Measurements from ENCODE around the gene HTATSF1. TPM values are rescaled to one million over a fixed set of nuclear protein-coding genes. Genes with fewer than 3 reads are reported as not detected.
A peak's percentile ranks its signal among the peaks of the same experiment; 100 is the strongest.

Gene HTATSF1
- total and polyA plus RNA-seq, 9 of the 15 experiments (the other 6 are each of a cell fraction or from before 2014, with no cell fraction given): 2.6 to 87.7 (median 42.2) TPM

DNA sequence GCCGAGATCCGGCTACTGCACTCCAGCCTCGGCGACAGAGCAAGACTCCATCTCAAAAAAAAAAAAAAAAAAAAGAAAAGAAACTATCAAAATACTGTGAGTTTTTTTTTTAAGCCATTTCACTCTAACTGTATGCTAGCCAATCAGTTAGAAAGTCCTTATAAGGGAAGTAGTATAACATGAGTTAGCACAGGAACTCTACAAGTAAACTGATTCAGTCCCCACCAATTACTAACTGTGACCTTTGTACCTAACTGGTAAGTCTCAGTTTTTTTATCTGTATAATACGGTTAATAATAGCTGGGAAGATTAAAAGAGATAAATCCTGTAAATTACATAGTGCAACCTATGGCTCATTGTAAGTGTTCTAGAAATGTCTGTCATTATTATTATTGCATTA lies 44.8 kb upstream of the HTATSF1 start (continued):
- TF ChIP-seq, protein P1, sequence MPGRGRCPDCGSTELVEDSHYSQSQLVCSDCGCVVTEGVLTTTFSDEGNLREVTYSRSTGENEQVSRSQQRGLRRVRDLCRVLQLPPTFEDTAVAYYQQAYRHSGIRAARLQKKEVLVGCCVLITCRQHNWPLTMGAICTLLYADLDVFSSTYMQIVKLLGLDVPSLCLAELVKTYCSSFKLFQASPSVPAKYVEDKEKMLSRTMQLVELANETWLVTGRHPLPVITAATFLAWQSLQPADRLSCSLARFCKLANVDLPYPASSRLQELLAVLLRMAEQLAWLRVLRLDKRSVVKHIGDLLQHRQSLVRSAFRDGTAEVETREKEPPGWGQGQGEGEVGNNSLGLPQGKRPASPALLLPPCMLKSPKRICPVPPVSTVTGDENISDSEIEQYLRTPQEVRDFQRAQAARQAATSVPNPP (IDR thresholded peaks at IDR 0.05; ENCODE audit: borderline replicate concordance, insufficient read depth, insufficient read length): no peak
- TF ChIP-seq ADNP (tag; IDR thresholded peaks at IDR 0.05) (no peak), KLF10 (CRISPR knock-in tag; IDR thresholded peaks at IDR 0.05) (no peak), ZNF717 (CRISPR knock-in tag; IDR thresholded peaks at IDR 0.05) (no peak), PPARD (CRISPR knock-in tag; IDR thresholded peaks at IDR 0.05) (no peak), SIN3B (IDR thresholded peaks at IDR 0.05; ENCODE audit: low read depth) (no peak), OTX1 (CRISPR knock-in tag; IDR thresholded peaks at IDR 0.05) (no peak), GTF2E2 (tag; IDR thresholded peaks at IDR 0.05) (no peak)

DNA sequence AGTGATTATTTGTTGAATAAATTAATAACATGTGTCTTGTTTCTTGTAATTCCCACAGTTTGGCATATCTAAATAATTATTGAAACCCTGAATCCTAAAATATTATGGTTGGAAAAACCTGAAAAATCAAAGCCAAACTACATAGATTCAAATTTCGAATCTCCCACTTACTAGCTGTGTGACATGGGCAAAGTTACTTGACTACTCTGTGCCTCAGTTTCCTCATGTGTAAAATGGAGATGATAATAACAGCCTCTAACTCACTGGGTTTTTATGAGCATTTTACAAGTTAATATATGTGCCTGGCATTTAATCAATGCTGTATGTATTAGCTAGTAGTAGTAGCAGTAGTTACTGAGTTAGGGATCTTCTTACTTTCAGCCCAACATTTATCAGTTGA lies 44.3 kb upstream of the HTATSF1 start:
- FAIRE-seq: no peak
- intact Hi-C loops (cut with micrococcal nuclease) (no loop called here), in situ Hi-C loops (cut with MboI) (no loop called here)
- Histone ChIP-seq H3K27ac (ENCODE audit: extremely low read depth, low read depth, low read length) (no peak overlapping the region), H3K9me1 (ENCODE audit: control insufficient read depth, insufficient read depth, low read length) (no peaks in the 10 kb centered on the region), H3K4me2 (ENCODE audit: insufficient read depth, low read length) (no peak overlapping the region), H3K4me3 (no peak overlapping the region), H4K20me1 (replicated peaks; ENCODE audit: control insufficient read depth, insufficient read depth, low read length) (no peaks in the 10 kb centered on the region), H3K9me3 (replicated peaks; ENCODE audit: control insufficient read depth, insufficient read depth, low read depth, low read length) (no peaks in the 10 kb centered on the region), H3K36me3 (ENCODE audit: control insufficient read depth, insufficient read depth, low read length) (no peaks in the 10 kb centered on the region), H3K79me2 (ENCODE audit: control insufficient read depth, insufficient read depth, low read length) (no peaks in the 10 kb centered on the region), H2AFZ (ENCODE audit: low read depth, low read length) (no peak overlapping the region), H3K4me1 (replicated peaks in 1 of 2; ENCODE audit: control insufficient read depth in 2 of 2, insufficient read depth in 2 of 2, low read length in 2 of 2) (0 out of 5 replicates have a peak, but pooled peaks cover 0 to 3% of the 10 kb centered on the region in 2 experiments), H3K9ac (ENCODE audit: insufficient read depth in 1 of 2, low read depth in 2 of 2, low read length in 2 of 2) (no peak overlapping the region), H3K27me3 (ENCODE audit: control insufficient read depth in 2 of 2, insufficient read depth in 2 of 2, low read length in 2 of 2) (no peaks in the 10 kb centered on the region)
- 0% methylated on average over 1 of the region's 1 CpG for WGBS (ENCODE audit: insufficient coverage, low coverage, missing lambda C conversion rate)
- POLR2A ChIA-PET: no interaction called here
- DNase-seq (ENCODE audit: extremely low read depth in 1 of 4, low spot score in 3 of 4): no peak
- CTCF ChIA-PET (ENCODE audit: low intra/inter-chr PET ratio): no interaction called here
- no peak for ATAC-seq
- no TSS peak for BruUV-seq (replicated peaks)
- TF ChIP-seq RBM25 (IDR thresholded peaks at IDR 0.05; ENCODE audit: low read depth, low read length, severe bottlenecking): peak; percentile 63
- TF ChIP-seq, protein P2, sequence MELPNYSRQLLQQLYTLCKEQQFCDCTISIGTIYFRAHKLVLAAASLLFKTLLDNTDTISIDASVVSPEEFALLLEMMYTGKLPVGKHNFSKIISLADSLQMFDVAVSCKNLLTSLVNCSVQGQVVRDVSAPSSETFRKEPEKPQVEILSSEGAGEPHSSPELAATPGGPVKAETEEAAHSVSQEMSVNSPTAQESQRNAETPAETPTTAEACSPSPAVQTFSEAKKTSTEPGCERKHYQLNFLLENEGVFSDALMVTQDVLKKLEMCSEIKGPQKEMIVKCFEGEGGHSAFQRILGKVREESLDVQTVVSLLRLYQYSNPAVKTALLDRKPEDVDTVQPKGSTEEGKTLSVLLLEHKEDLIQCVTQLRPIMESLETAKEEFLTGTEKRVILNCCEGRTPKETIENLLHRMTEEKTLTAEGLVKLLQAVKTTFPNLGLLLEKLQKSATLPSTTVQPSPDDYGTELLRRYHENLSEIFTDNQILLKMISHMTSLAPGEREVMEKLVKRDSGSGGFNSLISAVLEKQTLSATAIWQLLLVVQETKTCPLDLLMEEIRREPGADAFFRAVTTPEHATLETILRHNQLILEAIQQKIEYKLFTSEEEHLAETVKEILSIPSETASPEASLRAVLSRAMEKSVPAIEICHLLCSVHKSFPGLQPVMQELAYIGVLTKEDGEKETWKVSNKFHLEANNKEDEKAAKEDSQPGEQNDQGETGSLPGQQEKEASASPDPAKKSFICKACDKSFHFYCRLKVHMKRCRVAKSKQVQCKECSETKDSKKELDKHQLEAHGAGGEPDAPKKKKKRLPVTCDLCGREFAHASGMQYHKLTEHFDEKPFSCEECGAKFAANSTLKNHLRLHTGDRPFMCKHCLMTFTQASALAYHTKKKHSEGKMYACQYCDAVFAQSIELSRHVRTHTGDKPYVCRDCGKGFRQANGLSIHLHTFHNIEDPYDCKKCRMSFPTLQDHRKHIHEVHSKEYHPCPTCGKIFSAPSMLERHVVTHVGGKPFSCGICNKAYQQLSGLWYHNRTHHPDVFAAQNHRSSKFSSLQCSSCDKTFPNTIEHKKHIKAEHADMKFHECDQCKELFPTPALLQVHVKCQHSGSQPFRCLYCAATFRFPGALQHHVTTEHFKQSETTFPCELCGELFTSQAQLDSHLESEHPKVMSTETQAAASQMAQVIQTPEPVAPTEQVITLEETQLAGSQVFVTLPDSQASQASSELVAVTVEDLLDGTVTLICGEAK (IDR thresholded peaks at IDR 0.05): no peak
- TF ChIP-seq, protein P2 (CRISPR knock-in tag; IDR thresholded peaks at IDR 0.05): no peak
- TF ChIP-seq KDM4B (IDR thresholded peaks at IDR 0.05; ENCODE audit: borderline replicate concordance in 2 of 2, low read depth in 1 of 2): no peak
- TF ChIP-seq CREBBP (IDR thresholded peaks at IDR 0.05; ENCODE audit: low read depth, low read length): no peak
- no peak for TF ChIP-seq ZNF124 (CRISPR knock-in tag; IDR thresholded peaks at IDR 0.05)

All from K562 (cell line).